GM11168 (cell line): ENCODE results near the gene TNFRSF14.

ENCODE experiments used
- in situ Hi-C: fragments of 300-500 bp; cut with MboI; formaldehyde crosslinking; loops from one replicate; pipeline ENCODE4 v1.12.0; 2022; ENCODE audit warnings: low sequenced_read_pairs; ENCODE audit not compliant: unreplicated experiment

Gene TNFRSF14

DNA sequence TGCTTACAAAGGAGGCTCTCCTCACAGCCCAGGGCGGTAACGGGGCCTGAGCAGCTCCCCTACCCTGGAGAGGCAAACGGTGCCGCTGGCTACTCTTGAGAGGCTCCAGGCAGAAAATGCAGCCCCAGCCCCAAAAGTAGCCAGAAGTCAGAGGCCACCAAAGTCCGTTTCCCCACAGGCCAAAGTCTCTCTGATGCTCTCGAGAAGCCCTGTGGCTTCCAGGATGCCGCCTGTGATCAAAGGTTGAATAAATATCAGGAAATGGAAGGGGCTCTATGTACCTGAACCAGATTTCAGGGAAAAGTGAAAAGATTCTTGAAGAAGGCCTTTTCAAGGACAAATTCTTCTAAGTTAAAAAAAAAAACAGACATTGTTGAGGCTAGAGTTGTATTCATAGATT is 33.9 kb upstream of the TNFRSF14 start:
- in situ Hi-C loops: loop anchor here (10.0 kb wide), 1 partner anchor 97 kb away; no protein-coding TSS in a partner anchor

DNA sequence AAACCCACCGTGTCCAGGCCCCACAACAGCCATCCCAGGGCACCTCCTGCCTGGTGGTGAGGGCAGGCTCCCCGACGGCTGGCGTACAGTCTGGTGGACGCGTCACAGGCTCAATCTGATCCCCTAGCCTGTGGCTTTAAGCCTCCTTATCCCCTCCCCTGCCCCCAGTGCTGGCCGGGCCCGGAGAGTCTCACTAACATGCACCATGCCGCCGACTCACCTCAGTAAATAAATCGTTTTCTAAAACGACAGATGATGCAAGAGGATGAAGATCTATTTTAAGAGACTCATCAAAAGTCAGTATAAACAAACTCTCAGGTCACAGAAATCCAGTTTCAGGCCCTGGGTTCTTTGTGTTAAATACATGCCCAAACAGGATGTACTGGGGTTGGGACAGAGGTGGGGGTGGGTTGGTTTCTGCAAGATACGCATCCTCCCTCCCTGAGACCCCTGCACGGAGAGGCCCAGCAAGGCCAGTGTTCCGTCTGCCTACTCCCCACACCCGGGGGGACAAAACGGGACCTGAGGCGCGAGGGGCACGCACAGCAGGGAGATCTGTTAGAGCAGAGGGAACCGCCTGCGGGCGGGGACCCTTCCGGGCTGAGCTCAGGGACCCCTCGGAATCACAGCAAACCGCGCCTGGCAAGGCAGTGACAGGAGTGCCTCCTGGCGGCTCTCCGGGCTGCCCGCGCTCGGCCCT is 32.8 kb upstream of the TNFRSF14 start:
- in situ Hi-C loops: loop anchor here (10.0 kb wide), 1 partner anchor 99 kb away; no protein-coding TSS in a partner anchor

DNA sequence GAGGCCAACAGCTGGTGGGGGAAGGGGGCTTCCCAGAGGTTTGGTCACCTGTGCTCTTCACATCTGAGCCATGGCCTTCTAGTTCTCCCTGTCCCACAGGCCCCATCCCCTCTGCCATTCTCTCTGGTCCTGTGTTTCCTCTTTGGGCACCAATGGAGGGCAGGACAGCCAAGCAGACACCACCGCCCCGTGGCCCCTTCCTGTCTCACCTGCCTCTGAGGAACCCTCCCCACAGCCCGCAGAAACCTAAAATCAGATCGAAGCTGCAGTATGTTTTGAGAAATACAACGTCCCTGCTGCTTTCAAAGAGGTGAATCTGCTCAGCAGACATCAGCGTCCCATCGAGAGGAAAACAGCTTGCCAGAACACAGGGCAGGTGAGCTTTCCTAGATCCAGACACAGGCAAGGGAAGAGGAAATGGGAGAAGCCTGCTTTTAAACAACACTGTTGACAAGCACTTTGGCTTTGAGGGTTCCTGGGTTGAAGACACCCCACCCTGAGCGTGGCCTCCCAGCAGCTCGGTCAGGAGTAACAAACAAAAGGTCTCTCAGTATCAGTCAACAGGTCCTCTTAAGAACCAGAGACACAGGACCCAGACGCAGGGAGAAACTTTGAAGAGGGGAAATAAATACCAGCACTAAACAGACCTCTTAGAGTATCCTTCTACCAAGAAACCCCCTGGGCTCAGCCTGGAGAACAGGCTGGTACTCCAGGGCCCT is 32.1 kb upstream of the TNFRSF14 start:
- in situ Hi-C loops: loop anchor here (10.0 kb wide), 1 partner anchor 99 kb away; no protein-coding TSS in a partner anchor

DNA sequence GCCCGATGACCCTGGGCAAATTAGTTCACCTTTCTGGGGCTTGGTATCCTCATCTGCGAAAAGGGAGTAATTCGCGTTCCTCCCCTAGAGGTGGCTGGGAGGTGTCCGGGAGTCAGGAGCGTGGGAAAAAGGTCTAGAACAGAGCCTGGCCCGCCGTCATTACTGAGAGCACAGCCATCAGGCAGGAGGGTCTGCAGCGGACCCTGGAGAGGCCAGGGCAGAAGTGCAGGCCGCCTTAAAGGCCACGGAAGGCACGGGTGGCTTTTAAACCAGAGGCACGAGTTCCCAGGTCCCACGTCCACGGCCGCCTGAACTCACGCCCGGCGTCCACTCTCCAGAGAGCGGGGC is 30.6 kb upstream of the TNFRSF14 start:
- in situ Hi-C loops: loop anchor here (10.0 kb wide), 1 partner anchor 101 kb away; no protein-coding TSS in a partner anchor

DNA sequence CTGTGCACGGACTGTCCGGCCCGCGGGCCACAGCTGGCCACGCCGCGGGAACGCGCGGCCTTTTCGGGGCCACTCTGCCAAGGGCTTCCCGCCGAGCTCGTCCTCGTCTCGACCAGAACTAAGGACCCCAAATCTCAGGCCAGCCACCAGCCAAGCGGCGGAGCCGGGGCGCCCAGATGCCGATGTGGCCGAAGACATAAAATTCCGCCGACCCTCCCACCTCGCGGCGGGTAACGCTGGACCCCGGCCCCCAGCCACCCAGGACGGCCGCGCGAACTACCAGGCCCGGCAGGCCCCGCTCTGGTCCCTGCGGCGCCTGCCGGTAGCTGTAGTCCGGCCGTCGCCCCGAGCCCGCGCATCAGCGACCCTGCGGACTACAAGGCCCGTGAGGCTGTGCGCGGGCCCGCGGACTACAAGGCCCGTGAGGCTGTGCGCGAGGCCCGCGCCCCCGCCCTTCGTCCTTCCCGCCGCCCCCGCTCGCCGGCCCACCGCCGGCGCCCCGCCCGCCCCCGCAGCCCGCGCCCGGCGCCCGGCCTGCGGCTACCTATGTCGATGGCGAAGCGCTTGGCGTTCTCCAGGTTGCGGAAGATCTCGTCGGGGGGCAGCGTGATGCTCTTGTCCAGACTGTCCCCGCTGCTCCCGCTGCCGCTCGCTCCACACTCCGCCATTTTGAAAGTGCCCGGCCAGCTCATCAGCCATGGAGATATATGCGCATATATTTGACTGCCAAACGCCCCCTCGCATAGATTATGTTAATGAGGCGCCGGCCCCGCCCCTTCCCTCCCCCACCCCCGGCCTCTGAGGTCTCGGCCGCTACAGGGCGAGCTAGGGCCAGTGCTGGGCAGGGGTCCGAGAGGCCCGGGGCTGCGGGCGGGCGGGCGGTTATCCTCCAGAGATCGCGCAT is 30.0 kb upstream of the TNFRSF14 start, which contains the start of gene PANK4:
Gene PANK4, minus strand, starts transcription at position 677 of the 904 bp plus-strand sequence. Its CDS starts 9 bp downstream, at position 668.
- in situ Hi-C loops: loop anchor here (10.0 kb wide), 1 partner anchor 101 kb away; no protein-coding TSS in a partner anchor

DNA sequence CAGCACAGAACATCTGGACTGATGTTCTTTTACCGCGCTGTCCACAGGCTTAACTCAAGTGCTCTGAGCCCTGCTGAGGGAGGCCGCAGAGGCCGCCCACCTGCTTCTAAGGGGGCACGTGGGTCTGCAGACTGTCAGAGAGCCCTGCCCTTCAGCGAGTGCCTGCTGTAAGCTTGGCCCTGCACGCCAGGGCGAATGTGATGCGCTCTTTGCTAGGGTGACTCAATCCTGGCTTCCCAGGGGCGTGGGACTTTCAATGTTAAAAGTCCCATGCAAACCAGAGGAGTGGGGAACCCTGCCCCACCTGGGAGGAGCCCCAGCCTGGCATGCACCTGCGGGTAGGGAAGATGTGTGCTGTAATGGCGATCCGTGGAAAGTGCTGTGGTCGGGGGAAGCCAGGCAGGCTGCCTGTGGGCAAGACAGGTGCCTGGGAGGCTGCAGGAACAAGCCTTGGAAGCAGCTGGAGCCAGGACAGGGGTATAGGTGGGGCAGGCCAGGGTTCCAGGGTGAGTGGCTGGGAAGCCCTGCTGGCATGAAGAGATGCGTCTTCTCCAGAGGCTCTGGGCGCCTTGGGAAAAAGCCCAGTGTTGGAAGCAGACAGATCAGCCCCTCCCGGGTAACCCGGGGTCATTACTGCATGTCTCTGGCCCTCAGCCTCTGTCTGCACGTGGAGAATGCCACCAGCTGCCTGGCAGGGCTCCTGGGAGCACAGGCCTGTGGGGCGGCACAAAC is 29.2 kb upstream of the TNFRSF14 start:
- in situ Hi-C loops: loop anchor here (10.0 kb wide), 1 partner anchor 102 kb away; no protein-coding TSS in a partner anchor

DNA sequence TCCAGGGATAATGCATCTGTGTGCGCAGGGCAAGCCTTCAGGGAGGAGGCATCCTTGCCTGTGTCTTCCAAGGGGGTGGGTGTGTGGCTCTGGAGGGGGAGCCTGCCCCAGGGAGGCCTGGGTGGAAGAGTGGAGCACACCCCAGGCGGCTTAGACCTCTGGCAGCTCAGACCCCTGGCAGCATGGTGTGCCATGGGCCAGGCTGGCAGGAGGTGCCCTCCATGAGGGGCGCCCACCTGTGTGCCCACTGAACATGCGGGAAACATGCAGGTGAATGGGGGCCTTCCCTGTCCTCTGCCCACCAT is 28.7 kb upstream of the TNFRSF14 start:
- in situ Hi-C loops: loop anchor here (10.0 kb wide), 1 partner anchor 103 kb away; no protein-coding TSS in a partner anchor

DNA sequence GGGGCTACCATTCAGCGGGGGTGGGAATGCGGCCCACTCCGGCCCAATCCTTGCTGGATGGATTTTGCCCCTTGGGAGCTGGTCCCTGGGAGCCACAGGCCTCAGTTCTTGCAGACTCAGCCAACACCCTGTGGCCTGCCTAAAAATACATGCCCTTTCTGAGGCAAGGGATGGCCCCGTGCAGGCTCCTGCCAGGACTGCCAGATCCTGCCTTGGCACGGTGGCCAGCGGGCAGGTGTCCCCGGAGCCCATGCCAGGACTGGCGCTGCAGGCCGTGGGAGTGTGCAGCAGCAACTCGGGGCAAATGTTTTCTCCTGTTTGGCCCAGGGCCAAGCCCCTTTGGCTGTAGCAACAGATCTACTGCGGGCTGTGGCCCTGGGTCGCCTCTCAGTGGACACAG is 28.2 kb upstream of the TNFRSF14 start:
- in situ Hi-C loops: loop anchor here (10.0 kb wide), 1 partner anchor 103 kb away; no protein-coding TSS in a partner anchor

DNA sequence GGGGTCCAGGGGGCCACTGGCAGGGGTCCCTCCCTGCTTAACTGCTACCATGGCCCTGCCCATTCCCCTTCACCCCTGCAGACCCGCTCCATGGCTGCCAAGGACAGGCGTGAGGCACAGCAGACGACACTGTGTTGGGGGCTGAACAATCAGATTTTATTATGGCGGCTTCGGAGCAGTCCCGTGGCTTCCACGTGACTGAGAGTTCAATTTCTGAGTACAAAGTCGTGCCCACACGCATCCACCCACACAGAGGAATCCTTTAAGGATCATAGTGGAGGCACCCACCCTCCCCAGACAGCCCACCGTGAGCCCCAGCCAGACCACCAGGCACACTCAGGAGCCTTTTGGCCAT is 27.6 kb upstream of the TNFRSF14 start:
- in situ Hi-C loops: loop anchor here (10.0 kb wide), 1 partner anchor 104 kb away; no protein-coding TSS in a partner anchor

DNA sequence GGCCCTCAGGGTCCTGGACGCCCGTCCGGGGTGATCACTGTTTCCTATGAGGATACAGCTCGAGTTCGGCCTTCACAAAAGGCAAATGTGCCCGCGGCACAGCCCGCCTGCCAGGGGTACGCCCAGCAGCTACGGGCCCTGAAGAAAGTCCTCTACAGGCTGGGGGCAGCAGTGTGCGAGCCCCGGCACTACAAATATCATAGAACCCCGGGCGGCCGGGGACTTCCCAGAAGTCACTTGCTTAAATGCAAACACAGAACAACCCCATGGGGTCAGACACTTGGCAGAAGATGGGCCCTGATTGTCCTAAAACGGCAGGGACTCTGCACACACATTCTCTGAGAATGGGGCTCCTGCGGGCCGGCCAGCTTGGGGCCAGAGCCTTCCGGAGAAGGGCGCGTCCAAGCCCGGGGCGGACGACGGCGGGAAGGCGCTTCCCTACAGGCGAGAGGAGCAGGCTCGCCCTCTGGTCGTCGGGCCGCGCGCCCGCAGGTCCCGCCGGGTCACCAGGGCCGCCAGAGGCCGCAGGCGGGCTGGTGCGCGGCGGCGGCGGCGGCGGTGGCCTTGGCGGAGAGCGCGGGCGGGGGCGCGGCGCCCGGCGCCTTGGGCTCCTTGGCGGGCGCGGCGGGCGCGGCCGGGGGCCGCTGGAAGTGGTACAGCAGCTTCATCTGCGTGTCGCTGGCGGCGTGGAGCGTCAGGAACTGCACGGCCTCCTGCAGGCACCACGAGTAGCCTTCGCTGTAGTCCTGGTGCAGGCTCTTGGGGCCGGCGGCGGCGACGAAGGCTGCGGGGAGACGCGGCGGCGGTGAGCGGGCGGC is 27.0 kb upstream of the TNFRSF14 start:
- in situ Hi-C loops: loop anchor here (10.0 kb wide), 1 partner anchor 104 kb away; no protein-coding TSS in a partner anchor

DNA sequence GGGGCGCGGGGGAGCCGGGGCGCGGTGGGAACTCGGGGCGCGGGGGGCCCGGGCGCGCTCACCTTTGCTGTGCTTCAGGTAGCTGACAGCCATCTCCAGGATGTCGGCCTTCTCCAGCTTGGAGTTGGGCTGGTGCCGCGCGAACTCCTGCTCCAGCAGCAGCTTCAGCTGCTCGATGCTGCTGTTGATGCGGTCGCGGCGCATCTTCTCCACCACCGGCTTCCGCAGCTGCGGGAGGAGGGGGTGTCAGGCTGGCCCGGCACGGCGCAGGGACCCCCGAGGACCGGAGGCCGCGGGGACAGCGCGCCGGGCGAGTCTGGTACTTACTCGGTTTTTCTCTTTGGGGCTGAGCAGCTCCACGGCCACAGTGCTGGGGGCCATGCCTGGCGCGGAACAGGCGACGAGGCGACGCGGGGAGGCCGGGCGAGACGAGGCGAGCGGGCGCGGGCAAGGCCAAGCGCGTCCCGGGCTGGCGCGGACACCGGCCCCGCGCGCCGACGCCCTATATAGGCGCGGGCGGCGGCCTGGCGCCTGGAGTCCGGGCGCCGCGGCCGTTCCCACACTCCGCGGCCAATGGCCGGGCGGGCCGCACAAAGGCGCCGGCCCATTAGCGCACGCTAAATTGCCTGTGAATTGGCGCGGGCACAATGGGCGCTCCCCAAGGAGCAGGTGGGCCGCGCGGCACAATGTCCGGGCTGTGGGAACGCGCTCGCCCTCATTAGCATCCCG is 26.2 kb upstream of the TNFRSF14 start, which contains the start of gene HES5:
Gene HES5, minus strand, starts transcription at position 480 of the 729 bp plus-strand sequence. Its CDS starts 99 bp downstream, at position 381.
- in situ Hi-C loops: loop anchor here (10.0 kb wide), 1 partner anchor 105 kb away; no protein-coding TSS in a partner anchor

DNA sequence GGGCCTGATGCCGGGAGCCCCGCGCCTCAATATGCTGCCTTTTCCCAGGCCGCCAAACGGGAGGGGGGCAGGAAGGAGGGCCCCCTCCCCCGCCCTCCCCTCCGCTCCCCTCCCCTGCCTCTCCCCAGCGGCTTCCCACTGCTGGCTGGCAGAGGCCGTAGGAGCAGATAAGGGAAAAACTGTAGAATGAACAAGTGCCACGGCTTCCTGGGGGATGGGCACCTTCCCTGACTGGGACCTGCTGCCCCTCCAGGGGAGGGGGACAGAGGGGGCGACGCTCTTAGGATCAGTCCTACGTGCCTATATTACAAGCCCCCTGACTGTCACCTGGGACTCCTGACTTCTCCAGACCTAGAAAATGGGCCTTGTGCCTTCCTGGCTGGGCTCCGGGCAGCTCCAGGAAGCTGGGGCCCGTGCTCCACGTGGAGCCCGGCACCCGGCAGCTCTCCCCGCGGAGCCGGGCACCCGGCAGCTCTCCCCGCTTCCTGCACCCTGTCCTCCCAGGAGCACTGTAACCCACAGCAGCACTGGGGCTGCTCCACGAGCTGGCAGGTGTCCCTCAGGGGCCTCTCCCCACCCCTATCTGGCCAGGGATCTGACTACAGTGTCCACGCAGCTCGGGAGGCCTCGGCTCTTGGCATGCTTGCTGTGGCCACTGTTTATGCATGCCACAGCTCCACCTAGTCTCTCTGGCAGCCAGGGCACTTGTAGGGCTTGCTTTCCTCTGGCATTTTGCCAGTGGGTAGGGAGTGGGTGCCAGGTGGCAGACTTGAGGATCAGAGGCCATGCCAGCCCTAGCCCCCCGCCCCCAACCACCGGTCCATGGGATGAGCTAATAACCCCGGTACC is 25.4 kb upstream of the TNFRSF14 start:
- in situ Hi-C loops: no loop called here

DNA sequence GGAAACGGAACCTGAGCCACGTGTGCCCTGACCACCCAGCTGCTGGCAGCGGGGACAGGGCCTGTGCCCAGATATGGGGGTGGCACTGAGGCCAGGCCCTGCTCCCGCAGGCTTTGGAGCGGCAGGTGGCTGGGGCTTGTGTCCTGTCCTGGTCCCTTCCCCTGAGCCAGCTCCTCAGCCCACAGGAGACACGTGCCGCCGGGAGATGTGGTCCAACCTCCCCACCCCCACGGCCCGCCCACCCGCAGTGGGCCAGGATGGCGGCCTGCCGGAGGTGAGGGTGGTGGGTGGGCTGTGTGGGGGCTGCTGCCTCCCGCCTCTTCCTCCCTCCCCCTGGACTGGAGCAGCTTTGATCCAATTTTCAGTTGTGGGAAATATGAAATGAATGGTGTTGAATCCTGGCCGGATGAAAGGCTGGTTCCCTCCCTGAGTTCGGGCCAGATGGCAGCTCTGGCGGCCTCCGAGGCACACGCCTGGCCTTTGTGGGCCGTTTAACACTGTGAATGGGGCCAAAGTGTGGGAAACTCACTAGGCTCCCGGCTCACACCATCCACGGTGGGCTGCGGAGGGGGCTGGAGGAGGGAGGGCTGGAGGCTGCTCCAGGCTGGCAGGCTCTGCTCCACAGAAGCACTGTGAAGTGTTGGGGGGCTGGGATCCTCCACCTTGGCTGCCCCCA is 23.5 kb upstream of the TNFRSF14 start:
- in situ Hi-C loops: no loop called here

DNA sequence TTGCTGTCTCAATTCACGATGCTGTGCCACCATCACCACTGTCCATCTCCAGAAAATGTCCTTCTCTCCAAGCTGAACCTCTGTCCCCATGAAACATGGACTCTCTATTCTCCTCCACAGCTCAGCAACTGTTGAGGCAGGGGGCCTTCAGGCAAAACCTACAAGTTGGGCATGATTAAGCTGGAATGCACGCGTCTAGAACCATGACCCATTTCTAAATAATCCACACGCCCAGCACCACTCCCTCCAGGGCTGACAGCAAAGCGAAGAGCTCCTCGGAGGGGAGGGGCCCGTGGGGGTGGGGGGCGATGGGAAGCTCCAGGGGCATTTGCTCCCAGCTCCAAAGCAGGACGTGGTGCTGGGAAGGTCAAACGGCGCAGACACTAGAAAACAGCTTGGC is 22.8 kb upstream of the TNFRSF14 start:
- in situ Hi-C loops: no loop called here

DNA sequence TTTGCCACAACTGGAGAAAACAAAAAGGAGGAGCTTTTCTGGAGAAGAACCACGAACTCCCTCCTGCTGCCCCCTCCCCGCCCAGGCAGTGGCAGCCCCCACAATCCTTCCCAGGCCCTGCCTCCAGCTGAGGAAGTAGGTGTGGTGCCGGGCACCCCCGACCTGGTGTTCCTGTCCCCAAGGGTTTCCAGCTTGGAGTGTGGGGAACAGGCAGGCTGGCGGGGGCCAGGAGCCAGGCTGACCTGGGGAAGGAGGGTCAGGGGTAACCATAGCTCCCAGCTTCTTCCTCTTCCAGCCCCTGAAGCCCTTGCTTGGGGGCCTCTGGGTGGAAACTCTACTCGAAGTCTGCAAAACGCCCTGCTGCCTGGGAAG is 21.9 kb upstream of the TNFRSF14 start:
- in situ Hi-C loops: no loop called here

DNA sequence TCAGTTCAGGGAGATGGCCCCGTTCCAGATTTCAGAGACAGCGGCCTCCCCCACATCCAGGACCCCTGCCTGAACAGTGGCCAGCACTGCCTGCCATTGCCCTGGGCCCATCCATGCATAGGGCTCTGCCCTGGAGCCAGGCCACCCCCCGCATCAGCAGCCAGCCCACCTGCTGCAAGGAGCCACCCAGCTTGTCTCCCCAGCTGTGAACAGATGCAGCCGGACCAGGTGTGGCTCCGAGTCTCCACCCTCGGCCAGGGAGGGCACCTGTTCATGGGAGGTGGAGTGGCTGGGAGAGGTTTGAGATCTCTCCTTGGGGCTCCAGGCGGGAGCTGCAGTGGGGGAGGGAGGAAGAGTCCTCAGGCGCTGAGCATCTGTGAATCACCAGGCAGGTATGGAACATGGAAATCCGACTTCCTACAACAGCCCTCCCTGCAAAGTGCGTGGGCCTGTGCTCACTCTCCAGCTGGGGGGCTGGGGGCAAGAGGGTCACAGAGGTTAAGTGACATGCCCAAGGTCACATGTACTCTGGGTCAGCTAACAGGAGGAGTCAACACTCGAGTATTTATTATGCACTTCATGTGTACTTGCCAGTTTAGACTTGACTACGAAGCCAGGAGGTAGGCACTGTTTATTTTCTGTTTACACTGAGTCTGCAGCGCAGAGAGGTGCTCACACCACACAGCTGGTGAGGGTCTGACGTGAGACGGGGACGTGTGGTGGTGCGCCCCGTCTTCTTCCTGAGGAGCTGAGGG is 21.3 kb upstream of the TNFRSF14 start:
- in situ Hi-C loops: no loop called here
